GM12891 (cell line): ENCODE data around the gene FTSJ3.

Experiments used
- POLR2A ChIP-seq: IDR thresholded peaks from 2 replicates; pipeline ENCODE4 v1.6.1; 2011; ENCODE audit warnings: low read depth, low read length, control low read depth
- POLR2AphosphoS5 ChIP-seq: IDR thresholded peaks from 2 replicates; pipeline ENCODE4 v1.6.1; 2011; ENCODE audit warnings: low read depth, low read length, control low read depth
- POU2F2 ChIP-seq: IDR thresholded peaks from 2 replicates; pipeline ENCODE4 v1.6.1; 2011; ENCODE audit warnings: low read depth, mild to moderate bottlenecking, control low read depth, low read length, moderate library complexity
- SPI1 ChIP-seq: IDR thresholded peaks from 2 replicates; pipeline ENCODE4 v1.6.1; 2011; ENCODE audit warnings: low read depth, low read length, control low read depth
- TAF1 ChIP-seq: IDR thresholded peaks from 2 replicates; pipeline ENCODE4 v1.6.1; 2011; ENCODE audit warnings: low read depth, low read length, control low read depth

DNA sequence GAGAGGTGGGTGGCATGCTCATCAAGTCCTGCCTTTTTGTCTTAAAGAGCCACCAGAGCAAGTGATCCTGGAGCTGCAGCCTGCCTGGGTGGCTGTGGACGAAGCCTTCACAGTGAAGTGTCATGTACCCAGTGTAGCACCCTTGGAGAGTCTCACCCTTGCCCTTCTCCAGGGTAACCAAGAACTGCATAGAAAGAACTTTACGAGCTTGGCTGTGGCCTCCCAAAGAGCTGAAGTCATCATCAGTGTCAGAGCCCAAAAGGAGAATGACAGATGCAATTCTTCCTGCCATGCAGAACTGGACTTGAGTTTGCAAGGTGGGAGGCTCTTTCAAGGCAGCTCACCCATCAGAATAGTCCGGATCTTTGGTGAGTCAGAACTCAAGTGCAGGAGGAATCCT lies 31.8 kb upstream of the FTSJ3 start:
- TF ChIP-seq POLR2A (no peak), TAF1 (no peak), POLR2AphosphoS5 (no peak), POU2F2 (no peak), SPI1 (no peak)
